Neural crest cell (in vitro differentiated cells): ENCODE results near the gene BMP7. TPM values are rescaled to one million over a fixed set of nuclear protein-coding genes. Genes with fewer than 3 reads are reported as not detected.

Experiments used
- DNase-seq: peaks from one replicate; pipeline ENCODE4 v3.0.0; 2021; ENCODE audit warnings: low read depth, mixed read lengths, low spot score
- H3K27ac Mint-ChIP-seq: one replicate; pipeline ENCODE4 v1.8.0; 2021; ENCODE audit warnings: mild to moderate bottlenecking, mixed read lengths; ENCODE audit not compliant: unreplicated experiment
- H3K27me3 Mint-ChIP-seq: 2 replicates; pipeline ENCODE4 v1.8.0; 2021; ENCODE audit warnings: low read depth, mild to moderate bottlenecking, mixed read lengths
- H3K36me3 Mint-ChIP-seq: 2 replicates; pipeline ENCODE4 v1.8.0; 2021; ENCODE audit warnings: low read depth, mild to moderate bottlenecking, mixed read lengths
- H3K4me1 Mint-ChIP-seq: 2 replicates; pipeline ENCODE4 v1.8.0; 2021; ENCODE audit warnings: mixed read lengths
- H3K4me3 Mint-ChIP-seq: one replicate; pipeline ENCODE4 v1.8.0; 2021; ENCODE audit warnings: mild to moderate bottlenecking, mixed read lengths
- H3K9me3 Mint-ChIP-seq: 2 replicates; pipeline ENCODE4 v1.8.0; 2021; ENCODE audit warnings: mixed read lengths
- total RNA-seq: library from RNA; stranded (reverse); gene quantifications from 2 replicates; pipeline ENCODE4 v1.2.1, GENCODE V29; 2021
- TF ChIP-seq, protein P1 (sequence below): fragments of 200-600 bp; sonication (generic); conservative IDR thresholded peaks from 2 replicates; pipeline ENCODE4 v1.5.0; 2021; ENCODE audit warnings: antibody characterized with exemption, mild to moderate bottlenecking

The BMP7 gene
- total RNA-seq, 1 donor from 2014 or later = 13.8 TPM

DNA sequence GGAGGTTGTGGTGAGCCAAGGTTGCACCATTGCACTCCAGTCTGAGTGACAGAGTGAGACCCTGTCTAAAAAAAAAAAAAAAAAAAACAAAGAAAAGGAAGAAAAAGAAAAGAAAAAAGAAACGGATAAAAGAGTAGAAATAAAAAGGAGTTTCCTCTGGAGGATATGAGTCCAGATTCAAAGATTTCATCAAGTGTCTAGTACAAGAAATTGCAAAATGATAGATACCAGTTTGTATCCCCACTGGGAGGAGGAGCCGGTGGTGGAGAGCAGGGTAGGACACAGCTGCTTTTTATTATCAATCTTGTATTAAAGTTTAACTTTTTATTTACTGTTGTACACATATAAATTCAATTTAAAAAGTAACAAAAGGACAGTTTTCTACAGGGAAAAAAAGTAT lies 113.9 kb downstream of the BMP7 start:
- Mint-ChIP-seq H3K4me1 (peaks cover 3% of the 10 kb centered on the region), H3K9me3 (no peaks in the 10 kb centered on the region), H3K36me3 (no peaks in the 10 kb centered on the region), H3K27me3 (no peaks in the 10 kb centered on the region), H3K4me3 (no peak overlapping the region), H3K27ac (no peak overlapping the region)
- DNase-seq = no peak
- TF ChIP-seq, protein P1, sequence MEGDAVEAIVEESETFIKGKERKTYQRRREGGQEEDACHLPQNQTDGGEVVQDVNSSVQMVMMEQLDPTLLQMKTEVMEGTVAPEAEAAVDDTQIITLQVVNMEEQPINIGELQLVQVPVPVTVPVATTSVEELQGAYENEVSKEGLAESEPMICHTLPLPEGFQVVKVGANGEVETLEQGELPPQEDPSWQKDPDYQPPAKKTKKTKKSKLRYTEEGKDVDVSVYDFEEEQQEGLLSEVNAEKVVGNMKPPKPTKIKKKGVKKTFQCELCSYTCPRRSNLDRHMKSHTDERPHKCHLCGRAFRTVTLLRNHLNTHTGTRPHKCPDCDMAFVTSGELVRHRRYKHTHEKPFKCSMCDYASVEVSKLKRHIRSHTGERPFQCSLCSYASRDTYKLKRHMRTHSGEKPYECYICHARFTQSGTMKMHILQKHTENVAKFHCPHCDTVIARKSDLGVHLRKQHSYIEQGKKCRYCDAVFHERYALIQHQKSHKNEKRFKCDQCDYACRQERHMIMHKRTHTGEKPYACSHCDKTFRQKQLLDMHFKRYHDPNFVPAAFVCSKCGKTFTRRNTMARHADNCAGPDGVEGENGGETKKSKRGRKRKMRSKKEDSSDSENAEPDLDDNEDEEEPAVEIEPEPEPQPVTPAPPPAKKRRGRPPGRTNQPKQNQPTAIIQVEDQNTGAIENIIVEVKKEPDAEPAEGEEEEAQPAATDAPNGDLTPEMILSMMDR = no peak

DNA sequence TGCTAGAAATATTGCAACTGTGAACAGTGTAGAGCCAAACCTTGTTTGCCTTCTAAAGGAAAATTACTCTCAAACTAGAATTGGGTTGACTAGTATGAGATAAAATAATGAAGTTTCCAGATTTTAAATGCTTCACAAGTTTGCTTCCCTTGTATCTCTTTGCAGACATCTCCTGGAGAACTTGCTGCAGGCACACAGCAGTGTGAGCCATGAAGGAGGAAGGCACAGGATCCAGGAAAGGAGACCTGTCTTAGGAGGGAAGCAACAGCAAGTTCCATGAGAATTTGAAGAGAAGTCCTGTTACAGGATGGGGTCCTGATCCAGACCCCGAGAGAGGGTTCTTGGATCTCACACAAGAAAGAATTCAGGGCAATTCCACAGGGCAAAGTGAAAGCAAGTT lies 115.9 kb downstream of the BMP7 start:
- Mint-ChIP-seq H3K27ac (no peak overlapping the region), H3K4me3 (no peak overlapping the region), H3K27me3 (no peaks in the 10 kb centered on the region), H3K36me3 (no peaks in the 10 kb centered on the region), H3K9me3 (no peaks in the 10 kb centered on the region), H3K4me1 (peaks cover 3% of the 10 kb centered on the region)
- TF ChIP-seq, protein P1 = no peak
- DNase-seq = no peak

DNA sequence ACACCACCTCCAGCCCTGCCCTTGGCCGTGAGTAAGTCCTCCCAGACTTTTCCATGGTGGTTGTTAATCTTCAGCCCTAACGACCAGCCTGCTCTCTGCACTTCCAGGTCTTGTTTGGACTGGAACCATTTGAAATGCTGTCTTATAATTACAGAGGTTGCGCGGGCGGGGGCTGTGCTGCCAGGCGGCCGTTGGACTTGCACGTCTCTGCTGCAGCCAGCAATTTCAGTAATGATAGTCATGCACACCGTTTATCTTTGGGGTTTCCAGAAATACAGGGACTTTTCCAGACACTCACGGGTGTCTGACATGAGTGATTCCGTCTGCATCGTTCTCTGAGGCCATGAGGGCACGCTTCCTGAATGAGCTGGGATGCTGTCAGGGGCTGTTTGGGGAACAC lies 118.2 kb downstream of the BMP7 start:
- peaks cover 3% of the 10 kb centered on the region for H3K4me1 Mint-ChIP-seq
- TF ChIP-seq, protein P1 = no peak

DNA sequence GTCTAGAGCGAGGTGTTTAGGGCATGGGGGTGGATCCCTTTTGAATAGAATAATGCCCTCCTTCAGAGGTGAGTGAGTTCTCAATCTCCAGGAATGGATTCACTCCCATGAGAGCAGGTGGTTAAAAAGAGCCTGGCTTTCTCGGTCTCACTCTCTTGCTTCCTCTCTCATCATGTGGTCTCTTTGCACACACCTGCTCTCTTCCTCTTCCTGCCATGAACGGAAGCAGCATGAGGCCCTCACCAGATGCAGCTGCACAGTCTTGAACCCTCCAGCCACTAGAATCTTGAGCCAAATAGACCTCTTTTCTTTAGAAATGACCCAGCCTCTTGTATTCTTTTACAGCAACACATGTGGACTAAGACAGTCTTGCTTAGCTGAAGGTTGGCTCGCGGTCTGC lies 119.3 kb downstream of the BMP7 start:
- DNase-seq = no peak
- Mint-ChIP-seq H3K9me3 (no peaks in the 10 kb centered on the region), H3K4me1 (peaks cover 3% of the 10 kb centered on the region), H3K4me3 (no peak overlapping the region), H3K27ac (no peak overlapping the region), H3K36me3 (no peaks in the 10 kb centered on the region), H3K27me3 (no peaks in the 10 kb centered on the region)
- TF ChIP-seq, protein P1 = no peak

More for the DNA sequence above, 118.2 kb downstream of the BMP7 start:
- no peak overlapping the region for H3K27ac Mint-ChIP-seq
- DNase-seq = no peak
- H3K4me3 Mint-ChIP-seq = no peak overlapping the region
- no peaks in the 10 kb centered on the region for H3K27me3 Mint-ChIP-seq
- no peaks in the 10 kb centered on the region for H3K9me3 Mint-ChIP-seq
- H3K36me3 Mint-ChIP-seq = no peaks in the 10 kb centered on the region

DNA sequence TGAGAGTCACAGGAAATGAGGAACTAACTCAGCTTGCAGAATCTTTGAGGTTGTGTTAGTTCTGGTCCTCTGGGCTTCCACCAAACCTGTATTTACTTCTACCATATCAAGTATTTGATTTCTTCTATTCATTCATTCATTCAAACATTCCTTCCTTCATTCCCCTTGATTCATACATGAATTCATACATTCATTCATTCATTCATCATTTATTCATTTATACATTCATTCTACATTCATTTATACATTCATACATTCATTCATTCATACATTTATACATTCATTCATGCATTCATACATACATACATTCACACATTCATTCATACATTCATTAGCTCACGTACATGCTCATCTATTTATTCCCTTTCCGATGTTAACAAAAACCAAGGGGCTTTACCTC lies 120.3 kb downstream of the BMP7 start:
- Mint-ChIP-seq H3K27me3 (no peaks in the 10 kb centered on the region), H3K27ac (no peak overlapping the region), H3K9me3 (no peaks in the 10 kb centered on the region), H3K4me1 (peaks cover 3% of the 10 kb centered on the region), H3K36me3 (no peaks in the 10 kb centered on the region), H3K4me3 (no peak overlapping the region)
- TF ChIP-seq, protein P1 = no peak
- no peak for DNase-seq
